Testis (tissue), 3 donors: ENCODE measurements around the gene TMPRSS15. TPM values are rescaled to one million over a fixed set of nuclear protein-coding genes. Genes with fewer than 3 reads are reported as not detected.

ENCODE experiments used
- DNase-seq: peaks from one replicate; pipeline ENCODE4 v3.0.0-alpha.2; 2019
- H3K27ac ChIP-seq, 2 donors: fragments of 200-600 bp; sonication (generic); one replicate each; pipeline ENCODE4 v1.5.1; 2019
- H3K27me3 ChIP-seq: fragments of 200-600 bp; sonication (generic); one replicate; pipeline ENCODE4 v1.5.1; 2019
- H3K36me3 ChIP-seq: fragments of 200-600 bp; sonication (generic); one replicate; pipeline ENCODE4 v1.5.1; 2017; ENCODE audit warnings: low read depth; ENCODE audit errors: missing control alignments
- H3K4me1 ChIP-seq: fragments of 200-600 bp; sonication (generic); one replicate; pipeline ENCODE4 v1.5.1; 2019
- H3K4me3 ChIP-seq, 2 donors: fragments of 200-600 bp; sonication (generic); one replicate each; pipeline ENCODE4 v1.5.1; 2017 to 2019
- H3K9me3 ChIP-seq: fragments of 200-600 bp; sonication (generic); one replicate; pipeline ENCODE4 v1.5.1; 2017
- CTCF ChIP-seq, 3 experiments: fragments of 450-650 bp in 2 of 3; fragments of 200-600 bp in 1 of 3; sonication (generic) in 1 of 3; IDR thresholded peaks; one replicate each; pipeline ENCODE4 v1.5.1; 2016 to 2019; ENCODE audit warnings: antibody characterized with exemption in 3 of 3, mild to moderate bottlenecking in 2 of 3, moderate library complexity in 1 of 3
- POLR2A ChIP-seq: fragments of 450-650 bp; IDR thresholded peaks from one replicate; pipeline ENCODE4 v1.6.1; 2017; ENCODE audit warnings: antibody characterized with exemption, mild to moderate bottlenecking, moderate library complexity
- WGBS, 2 donors: methylation state at CpG; one replicate each; pipeline ENCODE4 v1.1.5; 2018; 5-methylcytosine and 5-hydroxymethylcytosine counted together
- intact Hi-C: fragments of 100-400 bp; cut with DNase I; formaldehyde crosslinking; loops from one replicate; pipeline ENCODE4 v1.15.1; 2023; ENCODE audit warnings: low total_unique reads
- polyA plus RNA-seq: library from polyadenylated mRNA; stranded (reverse); fragments of 350-450 nt; fragmentation: Illumina TruSeq; extraction: RNeasy Lipid Tissue Mini Kit (QIAGEN cat#74804); gene quantifications from one replicate; pipeline ENCODE4 v1.2.3, GENCODE V29; 2014; ENCODE audit warnings: low read depth, low replicate concordance; ENCODE audit not compliant: insufficient read depth
- total RNA-seq, 2 donors: library from RNA; depleted of rRNA; stranded (reverse); fragments of >200 nt; gene quantifications; one replicate each; pipeline ENCODE4 v1.2.3, GENCODE V29; 2016

Gene TMPRSS15
- total and polyA plus RNA-seq, 3 donors from 2014 or later: 0.16 to 0.68 (median 0.40) TPM

- no peaks in the 10 kb centered on the region for H3K27me3 ChIP-seq
- TF ChIP-seq CTCF (IDR thresholded peaks at IDR 0.05) (no peak), POLR2A (no peak)
- WGBS, 2 donors: 94 to 100% methylated on average over 1 of the region's 1 CpG
- H3K9me3 ChIP-seq: no peaks in the 10 kb centered on the region
- H3K27ac ChIP-seq: no peak overlapping the region
- H3K4me1 ChIP-seq: no peaks in the 10 kb centered on the region
- intact Hi-C loops: no loop called here
- no peak for DNase-seq
- no peaks in the 10 kb centered on the region for H3K36me3 ChIP-seq
- no peak overlapping the region for H3K4me3 ChIP-seq
These were observed 134.7 kb downstream of the TMPRSS15 start for GRCh38 chr21:18268906-18269305.

GRCh38 chr21:18267496-18267895, 136.1 kb downstream of the TMPRSS15 start:
- no peak for DNase-seq
- no peak overlapping the region for H3K27ac ChIP-seq
- no peaks in the 10 kb centered on the region for H3K4me1 ChIP-seq
- H3K27me3 ChIP-seq: no peaks in the 10 kb centered on the region
- intact Hi-C loops: no loop called here
- no peaks in the 10 kb centered on the region for H3K36me3 ChIP-seq
- no peak overlapping the region for H3K4me3 ChIP-seq
- TF ChIP-seq POLR2A (no peak), CTCF (IDR thresholded peaks at IDR 0.05) (no peak)
- WGBS, 2 donors: 94 to 96% methylated on average over 1 of the region's 1 CpG
- H3K9me3 ChIP-seq: no peaks in the 10 kb centered on the region

GRCh38 chr21:18265944-18266343, 137.6 kb downstream of the TMPRSS15 start:
- intact Hi-C loops: no loop called here
- H3K4me1 ChIP-seq: no peaks in the 10 kb centered on the region
- no peak for TF ChIP-seq POLR2A
- no peak for TF ChIP-seq CTCF (IDR thresholded peaks at IDR 0.05)
- no peaks in the 10 kb centered on the region for H3K36me3 ChIP-seq
- H3K4me3 ChIP-seq: no peak overlapping the region
- H3K9me3 ChIP-seq: no peaks in the 10 kb centered on the region
- H3K27ac ChIP-seq: no peak overlapping the region
- H3K27me3 ChIP-seq: no peaks in the 10 kb centered on the region
- DNase-seq: no peak
- 71 to 73% methylated on average over 2 of the region's 2 CpGs for WGBS, 2 donors

- Histone ChIP-seq H3K27me3 (no peaks in the 10 kb centered on the region), H3K4me3 (no peak overlapping the region), H3K36me3 (no peaks in the 10 kb centered on the region), H3K4me1 (no peaks in the 10 kb centered on the region), H3K27ac (no peak overlapping the region), H3K9me3 (no peaks in the 10 kb centered on the region)
- intact Hi-C loops: no loop called here
- TF ChIP-seq CTCF (IDR thresholded peaks at IDR 0.05): no peak
- TF ChIP-seq POLR2A: no peak
- no peak for DNase-seq
- 48 to 76% methylated on average over 2 of the region's 2 CpGs for WGBS, 2 donors
These were observed 149.8 kb downstream of the TMPRSS15 start for GRCh38 chr21:18253799-18254198.

GRCh38 chr21:18253221-18253620, 150.4 kb downstream of the TMPRSS15 start:
- Histone ChIP-seq H3K4me1 (no peaks in the 10 kb centered on the region), H3K4me3 (no peak overlapping the region), H3K27me3 (no peaks in the 10 kb centered on the region), H3K27ac (peak overlapping the region in 1 of 2 donors; percentile 11), H3K36me3 (no peaks in the 10 kb centered on the region), H3K9me3 (no peaks in the 10 kb centered on the region)
- no peak for DNase-seq
- intact Hi-C loops: no loop called here
- TF ChIP-seq CTCF (IDR thresholded peaks at IDR 0.05): no peak
- TF ChIP-seq POLR2A: no peak
- WGBS, 2 donors: 61 to 68% methylated on average over 2 of the region's 2 CpGs
